Neural progenitor cell (in vitro differentiated cells): ENCODE results near the gene UBLCP1. TPM values are rescaled to one million over a fixed set of nuclear protein-coding genes. Genes with fewer than 3 reads are reported as not detected.

Experiments used
- DNase-seq: peaks from one replicate; pipeline ENCODE4 v3.0.0-alpha.2; 2016; ENCODE audit warnings: low spot score
- H2AFZ ChIP-seq: fragments of 200-600 bp; sonication (generic); replicated peaks from 2 replicates; pipeline ENCODE4 v1.6.1; 2016; ENCODE audit warnings: antibody characterized with exemption
- H3F3A ChIP-seq: fragments of 200-600 bp; sonication (generic); 2 replicates; pipeline ENCODE4 v1.6.1; 2016; ENCODE audit warnings: antibody characterized with exemption, low read depth
- H3K27ac ChIP-seq: fragments of 200-600 bp; sonication (generic); 2 replicates; pipeline ENCODE4 v1.5.1; 2016; ENCODE audit warnings: mild to moderate bottlenecking
- H3K27me3 ChIP-seq: fragments of 200-600 bp; sonication (generic); 2 replicates; pipeline ENCODE4 v1.6.1; 2016; ENCODE audit warnings: mild to moderate bottlenecking, moderate library complexity
- H3K36me3 ChIP-seq: fragments of 200-600 bp; sonication (generic); 2 replicates; pipeline ENCODE4 v1.5.1; 2016
- H3K4me1 ChIP-seq: fragments of 200-600 bp; sonication (generic); 2 replicates; pipeline ENCODE4 v1.6.1; 2016; ENCODE audit warnings: mixed run types
- H3K4me2 ChIP-seq: fragments of 200-600 bp; sonication (generic); 2 replicates; pipeline ENCODE4 v1.6.1; 2016
- H3K4me3 ChIP-seq: fragments of 200-600 bp; sonication (generic); 2 replicates; pipeline ENCODE4 v1.5.1; 2016
- H3K79me2 ChIP-seq: fragments of 200-600 bp; sonication (generic); 2 replicates; pipeline ENCODE4 v1.6.1; 2016; ENCODE audit warnings: low read depth
- H3K9ac ChIP-seq: fragments of 200-600 bp; sonication (generic); 2 replicates; pipeline ENCODE4 v1.6.1; 2016
- H3K9me3 ChIP-seq: fragments of 200-600 bp; sonication (generic); 2 replicates; pipeline ENCODE4 v1.5.1; 2016; ENCODE audit warnings: low read depth
- H4K20me1 ChIP-seq: fragments of 200-600 bp; sonication (generic); 2 replicates; pipeline ENCODE4 v1.6.1; 2016; ENCODE audit warnings: low read depth
- H3K27ac Mint-ChIP-seq: 3 replicates; pipeline ENCODE4 v1.8.0; 2021; ENCODE audit warnings: mixed read lengths
- H3K27me3 Mint-ChIP-seq: 2 replicates; pipeline ENCODE4 v1.8.0; 2022; ENCODE audit warnings: low read depth, mild to moderate bottlenecking, inconsistent platforms, moderate library complexity, mixed read lengths; ENCODE audit not compliant: insufficient read depth
- H3K36me3 Mint-ChIP-seq: 3 replicates; pipeline ENCODE4 v1.8.0; 2021; ENCODE audit warnings: mixed read lengths
- H3K4me1 Mint-ChIP-seq: 3 replicates; pipeline ENCODE4 v1.8.0; 2021; ENCODE audit warnings: mixed read lengths
- H3K4me3 Mint-ChIP-seq: 3 replicates; pipeline ENCODE4 v1.8.0; 2021; ENCODE audit warnings: mild to moderate bottlenecking, moderate library complexity, mixed read lengths
- H3K9me3 Mint-ChIP-seq: 3 replicates; pipeline ENCODE4 v1.8.0; 2020; ENCODE audit warnings: mixed read lengths
- CTCF ChIP-seq: fragments of 200-600 bp; sonication (generic); IDR thresholded peaks from 2 replicates; pipeline ENCODE4 v1.5.1; 2017; ENCODE audit warnings: antibody characterized with exemption, mild to moderate bottlenecking
- EZH2 ChIP-seq: fragments of 200-600 bp; sonication (generic); IDR thresholded peaks from 2 replicates; pipeline ENCODE4 v1.6.1; 2017; ENCODE audit warnings: antibody characterized with exemption, mild to moderate bottlenecking, moderate library complexity
- EZH2phosphoT487 ChIP-seq: fragments of 200-600 bp; sonication (generic); IDR thresholded peaks from 2 replicates; pipeline ENCODE4 v1.6.1; 2017; ENCODE audit warnings: antibody characterized with exemption
- total RNA-seq: library from RNA; depleted of rRNA; stranded (reverse); fragments of >200 nt; gene quantifications from 2 replicates; pipeline ENCODE4 v1.2.3, GENCODE V29; 2015; ENCODE audit warnings: low replicate concordance

Gene UBLCP1
- total RNA-seq, 1 donor from 2014 or later = 79.1 TPM

- H2AFZ ChIP-seq = no peak overlapping the region
- H3F3A ChIP-seq = peaks cover under 1% of the 10 kb centered on the region
- H3K4me1 Mint-ChIP-seq = no peaks in the 10 kb centered on the region
- no peaks in the 10 kb centered on the region for H3K36me3 Mint-ChIP-seq
- no peak overlapping the region for H3K4me3 ChIP-seq
- H3K79me2 ChIP-seq = no peaks in the 10 kb centered on the region
- peaks cover under 1% of the 10 kb centered on the region for H3K4me1 ChIP-seq
- H3K36me3 ChIP-seq = no peaks in the 10 kb centered on the region
- no peaks in the 10 kb centered on the region for H3K9me3 Mint-ChIP-seq
- no peak overlapping the region for H3K4me2 ChIP-seq
- no peak overlapping the region for H3K27ac ChIP-seq
- DNase-seq = no peak
- no peak overlapping the region for H3K9ac ChIP-seq
- H4K20me1 ChIP-seq = no peaks in the 10 kb centered on the region
- no peaks in the 10 kb centered on the region for H3K9me3 ChIP-seq
- TF ChIP-seq CTCF (no peak), EZH2 (no peak), EZH2phosphoT487 (no peak)
- no peak overlapping the region for H3K4me3 Mint-ChIP-seq
- H3K27me3 Mint-ChIP-seq = peaks cover 3% of the 10 kb centered on the region
- no peak overlapping the region for H3K27ac Mint-ChIP-seq
- H3K27me3 ChIP-seq = no peaks in the 10 kb centered on the region
These were observed 42.9 kb upstream of the UBLCP1 start for GRCh38 chr5:159220206-159220605.

- Histone ChIP-seq H3K4me1 (peaks cover 4% of the 10 kb centered on the region), H3K27me3 (peaks cover 7% of the 10 kb centered on the region), H3K36me3 (no peaks in the 10 kb centered on the region), H3K79me2 (no peaks in the 10 kb centered on the region), H3K9me3 (no peaks in the 10 kb centered on the region), H4K20me1 (no peaks in the 10 kb centered on the region), H2AFZ (no peak overlapping the region), H3K9ac (no peak overlapping the region), H3K27ac (no peak overlapping the region), H3F3A (no peaks in the 10 kb centered on the region), H3K4me2 (no peak overlapping the region), H3K4me3 (no peak overlapping the region)
- DNase-seq = no peak
- no peaks in the 10 kb centered on the region for H3K4me1 Mint-ChIP-seq
- H3K36me3 Mint-ChIP-seq = no peaks in the 10 kb centered on the region
- no peak overlapping the region for H3K4me3 Mint-ChIP-seq
- H3K27ac Mint-ChIP-seq = no peak overlapping the region
- TF ChIP-seq EZH2phosphoT487 (no peak), EZH2 (no peak), CTCF (no peak)
- no peaks in the 10 kb centered on the region for H3K9me3 Mint-ChIP-seq
- peaks cover 3% of the 10 kb centered on the region for H3K27me3 Mint-ChIP-seq
These were observed 39.6 kb upstream of the UBLCP1 start for GRCh38 chr5:159223469-159223868.

- Histone ChIP-seq H4K20me1 (no peaks in the 10 kb centered on the region), H3K4me2 (no peak overlapping the region), H3K79me2 (no peaks in the 10 kb centered on the region), H3F3A (peaks cover 6% of the 10 kb centered on the region), H3K4me1 (peaks cover 12% of the 10 kb centered on the region), H3K36me3 (no peaks in the 10 kb centered on the region), H2AFZ (no peak overlapping the region), H3K9ac (no peak overlapping the region), H3K4me3 (no peak overlapping the region), H3K27me3 (peaks cover 7% of the 10 kb centered on the region), H3K27ac (no peak overlapping the region), H3K9me3 (no peaks in the 10 kb centered on the region)
- H3K27ac Mint-ChIP-seq = no peak overlapping the region
- H3K4me3 Mint-ChIP-seq = no peak overlapping the region
- H3K4me1 Mint-ChIP-seq = no peaks in the 10 kb centered on the region
- TF ChIP-seq EZH2phosphoT487 = no peak
- no peak for TF ChIP-seq EZH2
- no peak for TF ChIP-seq CTCF
- peaks cover 3% of the 10 kb centered on the region for H3K27me3 Mint-ChIP-seq
- H3K36me3 Mint-ChIP-seq = no peaks in the 10 kb centered on the region
- DNase-seq = no peak
- no peaks in the 10 kb centered on the region for H3K9me3 Mint-ChIP-seq
These were observed 38.6 kb upstream of the UBLCP1 start for GRCh38 chr5:159224471-159224870.
